Activated T-helper 17 cell treated with anti-CD3 and anti-CD28 coated beads, Interleukin-2, amount 50 U/mL, for 72 hours (primary cell): ENCODE results near the gene UBXN10. TPM values are rescaled to one million over a fixed set of nuclear protein-coding genes. Genes with fewer than 3 reads are reported as not detected.
A peak's percentile ranks its signal among the peaks of the same experiment; 100 is the strongest.

ENCODE experiments used
- ATAC-seq: fragments of 150-1000 bp; cut with Tn5 transposase; replicated peaks from 2 replicates; pipeline ENCODE4 v1.10.0; 2021; ENCODE audit warnings: mild to moderate bottlenecking, moderate library complexity
- H3K27ac Mint-ChIP-seq: one replicate; pipeline ENCODE4 v1.8.0; 2022; ENCODE audit warnings: mixed read lengths
- H3K27me3 Mint-ChIP-seq: one replicate; pipeline ENCODE4 v1.8.0; 2022; ENCODE audit warnings: mixed read lengths
- H3K36me3 Mint-ChIP-seq: one replicate; pipeline ENCODE4 v1.8.0; 2022; ENCODE audit warnings: low read depth, mild to moderate bottlenecking, mixed read lengths
- H3K4me1 Mint-ChIP-seq: one replicate; pipeline ENCODE4 v1.8.0; 2022; ENCODE audit warnings: mixed read lengths
- H3K4me3 Mint-ChIP-seq: one replicate; pipeline ENCODE4 v1.8.0; 2022; ENCODE audit warnings: mild to moderate bottlenecking, mixed read lengths
- H3K9me3 Mint-ChIP-seq: one replicate; pipeline ENCODE4 v1.8.0; 2022; ENCODE audit warnings: mixed read lengths
- total RNA-seq, 2 donors: library from RNA; stranded (reverse); gene quantifications; one replicate each; pipeline ENCODE4 v1.2.3, GENCODE V29; 2022

The UBXN10 gene
- total RNA-seq, 2 donors from 2014 or later, result 0.37 to 0.63 TPM

- ATAC-seq, result no peak
- H3K4me1 Mint-ChIP-seq, result no peaks in the 10 kb centered on the region
- no peaks in the 10 kb centered on the region for H3K36me3 Mint-ChIP-seq
- H3K27ac Mint-ChIP-seq, result no peak overlapping the region
- H3K27me3 Mint-ChIP-seq, result peaks cover 6% of the 10 kb centered on the region
- no peak overlapping the region for H3K4me3 Mint-ChIP-seq
- peaks cover 15% of the 10 kb centered on the region for H3K9me3 Mint-ChIP-seq
Measured at GRCh38 chr1:20166051-20166450, 19.8 kb upstream of the UBXN10 start.

GRCh38 chr1:20167126-20167525, 18.8 kb upstream of the UBXN10 start:
- no peak for ATAC-seq
- no peak overlapping the region for H3K27ac Mint-ChIP-seq
- peaks cover 15% of the 10 kb centered on the region for H3K9me3 Mint-ChIP-seq
- peaks cover 6% of the 10 kb centered on the region for H3K27me3 Mint-ChIP-seq
- no peaks in the 10 kb centered on the region for H3K36me3 Mint-ChIP-seq
- no peak overlapping the region for H3K4me3 Mint-ChIP-seq
- H3K4me1 Mint-ChIP-seq, result peaks cover under 1% of the 10 kb centered on the region

GRCh38 chr1:20168564-20169491, 17.1 kb upstream of the UBXN10 start:
- ATAC-seq, result no peak
- Mint-ChIP-seq H3K36me3 (no peaks in the 10 kb centered on the region), H3K27me3 (peaks cover 6% of the 10 kb centered on the region), H3K9me3 (peaks cover 9% of the 10 kb centered on the region), H3K4me3 (no peak overlapping the region), H3K4me1 (peaks cover 6% of the 10 kb centered on the region), H3K27ac (no peak overlapping the region)

GRCh38 chr1:20169932-20170331, 16.0 kb upstream of the UBXN10 start:
- Mint-ChIP-seq H3K4me3 (no peak overlapping the region), H3K27ac (no peak overlapping the region), H3K9me3 (peaks cover 5% of the 10 kb centered on the region), H3K36me3 (no peaks in the 10 kb centered on the region), H3K27me3 (peaks cover 6% of the 10 kb centered on the region), H3K4me1 (peaks cover 8% of the 10 kb centered on the region)
- no peak for ATAC-seq

GRCh38 chr1:20172033-20172590, 13.8 kb upstream of the UBXN10 start:
- no peak overlapping the region for H3K4me3 Mint-ChIP-seq
- peaks cover 11% of the 10 kb centered on the region for H3K4me1 Mint-ChIP-seq
- H3K27me3 Mint-ChIP-seq, result peaks cover 3% of the 10 kb centered on the region
- H3K36me3 Mint-ChIP-seq, result no peaks in the 10 kb centered on the region
- H3K9me3 Mint-ChIP-seq, result no peaks in the 10 kb centered on the region
- no peak for ATAC-seq
- no peak overlapping the region for H3K27ac Mint-ChIP-seq

- Mint-ChIP-seq H3K9me3 (peaks cover 8% of the 10 kb centered on the region), H3K27ac (peak overlapping the region; percentile 22), H3K4me1 (peaks cover 11% of the 10 kb centered on the region), H3K27me3 (no peaks in the 10 kb centered on the region), H3K4me3 (no peak overlapping the region), H3K36me3 (no peaks in the 10 kb centered on the region)
- ATAC-seq, result no peak
Measured at GRCh38 chr1:20174937-20175666, 10.8 kb upstream of the UBXN10 start.

- H3K4me3 Mint-ChIP-seq, result no peak overlapping the region
- H3K27ac Mint-ChIP-seq, result no peak overlapping the region
- ATAC-seq, result no peak
- H3K36me3 Mint-ChIP-seq, result no peaks in the 10 kb centered on the region
- H3K9me3 Mint-ChIP-seq, result peaks cover 9% of the 10 kb centered on the region
- no peaks in the 10 kb centered on the region for H3K27me3 Mint-ChIP-seq
- H3K4me1 Mint-ChIP-seq, result peaks cover 9% of the 10 kb centered on the region
Measured at GRCh38 chr1:20178634-20179370, 7.1 kb upstream of the UBXN10 start.

GRCh38 chr1:20179371-20180128, 6.3 kb upstream of the UBXN10 start:
- H3K36me3 Mint-ChIP-seq, result no peaks in the 10 kb centered on the region
- no peaks in the 10 kb centered on the region for H3K27me3 Mint-ChIP-seq
- ATAC-seq, result no peak
- H3K4me3 Mint-ChIP-seq, result no peak overlapping the region
- H3K27ac Mint-ChIP-seq, result no peak overlapping the region
- peaks cover 9% of the 10 kb centered on the region for H3K9me3 Mint-ChIP-seq
- peaks cover 13% of the 10 kb centered on the region for H3K4me1 Mint-ChIP-seq

- Mint-ChIP-seq H3K4me1 (peaks cover 14% of the 10 kb centered on the region), H3K36me3 (no peaks in the 10 kb centered on the region), H3K27me3 (no peaks in the 10 kb centered on the region), H3K27ac (no peak overlapping the region), H3K9me3 (peaks cover 9% of the 10 kb centered on the region), H3K4me3 (no peak overlapping the region)
- no peak for ATAC-seq
Measured at GRCh38 chr1:20180129-20180843, 5.6 kb upstream of the UBXN10 start.

- no peak for ATAC-seq
Measured at GRCh38 chr1:20180844-20181207, 5.1 kb upstream of the UBXN10 start.

GRCh38 chr1:20182415-20182814, 3.5 kb upstream of the UBXN10 start:
- no peak overlapping the region for H3K27ac Mint-ChIP-seq
- H3K4me1 Mint-ChIP-seq, result peaks cover 27% of the 10 kb centered on the region
- H3K27me3 Mint-ChIP-seq, result no peaks in the 10 kb centered on the region
- H3K36me3 Mint-ChIP-seq, result no peaks in the 10 kb centered on the region
- ATAC-seq, result no peak
- no peak overlapping the region for H3K4me3 Mint-ChIP-seq
- H3K9me3 Mint-ChIP-seq, result peaks cover 9% of the 10 kb centered on the region

More at GRCh38 chr1:20180844-20181207, 5.1 kb upstream of the UBXN10 start:
- Mint-ChIP-seq H3K9me3 (peaks cover 9% of the 10 kb centered on the region), H3K4me3 (no peak overlapping the region), H3K27me3 (no peaks in the 10 kb centered on the region), H3K27ac (no peak overlapping the region), H3K4me1 (peaks cover 17% of the 10 kb centered on the region), H3K36me3 (no peaks in the 10 kb centered on the region)

- Mint-ChIP-seq H3K4me1 (peaks cover 33% of the 10 kb centered on the region), H3K27ac (no peak overlapping the region), H3K9me3 (peaks cover 9% of the 10 kb centered on the region), H3K36me3 (no peaks in the 10 kb centered on the region), H3K27me3 (no peaks in the 10 kb centered on the region), H3K4me3 (no peak overlapping the region)
- ATAC-seq, result no peak
Measured at GRCh38 chr1:20183035-20183434, 2.9 kb upstream of the UBXN10 start.

GRCh38 chr1:20183616-20184271, 2.2 kb upstream of the UBXN10 start:
- no peaks in the 10 kb centered on the region for H3K36me3 Mint-ChIP-seq
- H3K4me1 Mint-ChIP-seq, result peaks cover 40% of the 10 kb centered on the region
- no peak overlapping the region for H3K27ac Mint-ChIP-seq
- no peak for ATAC-seq
- peak overlapping the region; percentile 80 for H3K4me3 Mint-ChIP-seq
- no peaks in the 10 kb centered on the region for H3K27me3 Mint-ChIP-seq
- peaks cover 9% of the 10 kb centered on the region for H3K9me3 Mint-ChIP-seq
